Urinary bladder (tissue), 4 donors: Measurements from ENCODE around the gene ARHGAP26. TPM values are rescaled to one million over a fixed set of nuclear protein-coding genes. Genes with fewer than 3 reads are reported as not detected.

Experiments used
- DNase-seq: peaks from one replicate; pipeline ENCODE4 v3.0.0-alpha.2; 2015; ENCODE audit errors: extremely low spot score
- H3K27ac ChIP-seq: one replicate; pipeline ENCODE4 v1.5.1; 2013; ENCODE audit warnings: low read depth, mild to moderate bottlenecking, moderate library complexity
- H3K36me3 ChIP-seq: one replicate; pipeline ENCODE4 v1.6.1; 2013; ENCODE audit warnings: mild to moderate bottlenecking, moderate library complexity; ENCODE audit not compliant: insufficient read depth
- H3K4me1 ChIP-seq: one replicate; pipeline ENCODE4 v1.6.1; 2013; ENCODE audit warnings: mild to moderate bottlenecking, moderate library complexity; ENCODE audit not compliant: insufficient read depth
- H3K4me3 ChIP-seq: one replicate; pipeline ENCODE4 v1.5.1; 2013; ENCODE audit warnings: low read depth, low read length
- WGBS: extraction: QIAGEN DNeasy Blood & Tissue Kit; methylation state at CpG from one replicate; pipeline ENCODE4 v1.1.7; 2013; 5-methylcytosine and 5-hydroxymethylcytosine counted together
- polyA plus RNA-seq: library from polyadenylated mRNA; stranded (reverse); fragments of 200-250 nt; gene quantifications from one replicate; pipeline ENCODE4 v1.2.3, GENCODE V29; 2013
- total RNA-seq: library from RNA; depleted of rRNA; stranded (reverse); fragments of >200 nt; gene quantifications from one replicate; pipeline ENCODE4 v1.2.3, GENCODE V29; 2014
- donor health status: healthy with polysubstance abuse.
- donor health status: healthy.

Gene ARHGAP26
- total and polyA plus RNA-seq, 2 donors = 5.7 to 54.2 TPM

DNA sequence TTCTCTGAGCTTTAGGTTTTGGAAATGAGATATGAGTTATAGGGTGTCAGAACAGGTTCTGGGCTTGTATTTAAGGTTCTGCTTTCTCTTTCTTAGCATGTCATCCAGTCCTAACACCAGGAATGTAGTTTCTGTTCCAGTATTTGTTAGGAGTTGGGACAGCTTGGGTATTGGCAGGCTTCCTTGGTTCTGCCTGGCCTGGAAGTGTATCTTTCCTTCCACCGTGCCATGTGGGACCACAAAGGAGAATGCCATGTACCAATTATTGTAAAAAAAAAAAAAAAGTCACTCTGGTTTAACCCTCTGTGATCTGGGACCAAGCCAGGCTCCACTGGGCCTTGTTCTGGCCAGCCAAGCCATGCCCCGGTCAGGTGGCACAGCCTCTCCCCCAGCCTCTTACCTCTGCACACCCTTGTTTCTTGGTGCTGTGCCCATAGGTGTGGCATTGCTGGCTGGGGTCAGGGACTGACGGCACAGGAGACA, 47.8 kb downstream of the ARHGAP26 start:
- WGBS = 57% methylated on average over 3 of the region's 3 CpGs

DNA sequence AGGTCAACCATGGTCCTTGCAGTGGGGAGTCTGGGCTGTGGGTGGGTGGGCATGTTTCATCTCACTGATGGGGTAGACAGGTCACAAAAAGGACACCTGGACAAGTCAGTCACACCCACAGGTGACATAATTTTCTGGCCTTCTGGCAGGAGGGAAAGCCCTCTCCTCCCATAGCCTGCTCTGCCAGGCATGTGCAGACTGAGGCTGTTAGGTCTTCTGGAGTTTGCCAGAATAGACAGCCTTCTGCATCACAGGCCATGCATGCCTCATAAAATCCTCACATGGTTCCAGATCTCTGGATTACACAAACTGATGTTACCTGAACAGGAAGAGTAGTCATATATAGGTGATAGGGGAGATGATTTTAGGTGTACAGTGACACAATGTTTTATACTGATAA, 49.1 kb downstream of the ARHGAP26 start:
- H3K36me3 ChIP-seq = no peaks in the 10 kb centered on the region
- H3K27ac ChIP-seq = no peak overlapping the region
- H3K4me3 ChIP-seq = no peak overlapping the region
- no peak for DNase-seq
- peaks cover 5% of the 10 kb centered on the region for H3K4me1 ChIP-seq

More for the DNA sequence above, 47.8 kb downstream of the ARHGAP26 start:
- Histone ChIP-seq H3K36me3 (no peaks in the 10 kb centered on the region), H3K27ac (no peak overlapping the region), H3K4me1 (peaks cover 2% of the 10 kb centered on the region), H3K4me3 (no peak overlapping the region)
- no peak for DNase-seq

DNA sequence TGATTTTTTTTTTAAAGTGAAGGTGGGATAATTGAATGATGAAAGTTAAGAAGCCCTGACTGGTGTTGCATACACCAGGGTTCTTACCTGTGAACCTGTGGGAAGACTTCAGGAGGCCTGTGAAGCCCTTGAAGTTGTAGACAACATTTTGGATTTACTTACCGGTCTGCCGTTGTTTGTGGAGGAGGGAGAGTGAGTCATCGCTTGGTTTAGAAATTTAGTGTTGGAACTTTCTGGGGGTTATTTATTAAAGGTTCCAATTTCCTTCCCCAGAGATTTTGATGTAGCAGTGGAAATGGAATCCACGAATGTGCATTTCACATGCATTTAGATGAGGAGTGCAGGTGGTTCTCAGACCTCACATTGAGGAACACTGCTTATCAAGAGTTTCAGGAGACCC, 49.6 kb downstream of the ARHGAP26 start:
- Histone ChIP-seq H3K4me3 (no peak overlapping the region), H3K36me3 (no peaks in the 10 kb centered on the region), H3K4me1 (peaks cover 5% of the 10 kb centered on the region), H3K27ac (no peak overlapping the region)
- 56% methylated on average over 4 of the region's 4 CpGs for WGBS
- no peak for DNase-seq

DNA sequence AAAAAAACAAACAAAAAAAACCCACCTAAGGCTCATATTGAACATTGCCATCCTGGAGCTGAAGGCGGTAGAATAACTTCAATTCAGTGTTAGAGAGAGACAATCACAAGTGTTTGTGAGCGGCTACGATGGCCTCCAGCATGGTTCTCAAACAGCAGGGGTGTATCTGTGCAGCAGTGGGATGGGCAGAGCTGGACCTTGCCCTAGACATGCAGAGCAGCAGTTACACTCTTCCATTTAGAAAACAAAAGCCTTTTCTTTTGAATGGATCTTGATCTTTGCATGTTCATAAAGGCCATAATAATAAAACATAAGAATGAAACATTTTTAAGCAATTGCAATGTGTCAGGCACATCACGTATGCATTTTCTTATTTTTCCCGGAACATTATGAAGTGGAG, 50.3 kb downstream of the ARHGAP26 start:
- 95% methylated on average over 5 of the region's 5 CpGs for WGBS
- H3K4me1 ChIP-seq = peaks cover 5% of the 10 kb centered on the region
- no peak for DNase-seq
- no peak overlapping the region for H3K4me3 ChIP-seq
- no peak overlapping the region for H3K27ac ChIP-seq
- H3K36me3 ChIP-seq = no peaks in the 10 kb centered on the region

DNA sequence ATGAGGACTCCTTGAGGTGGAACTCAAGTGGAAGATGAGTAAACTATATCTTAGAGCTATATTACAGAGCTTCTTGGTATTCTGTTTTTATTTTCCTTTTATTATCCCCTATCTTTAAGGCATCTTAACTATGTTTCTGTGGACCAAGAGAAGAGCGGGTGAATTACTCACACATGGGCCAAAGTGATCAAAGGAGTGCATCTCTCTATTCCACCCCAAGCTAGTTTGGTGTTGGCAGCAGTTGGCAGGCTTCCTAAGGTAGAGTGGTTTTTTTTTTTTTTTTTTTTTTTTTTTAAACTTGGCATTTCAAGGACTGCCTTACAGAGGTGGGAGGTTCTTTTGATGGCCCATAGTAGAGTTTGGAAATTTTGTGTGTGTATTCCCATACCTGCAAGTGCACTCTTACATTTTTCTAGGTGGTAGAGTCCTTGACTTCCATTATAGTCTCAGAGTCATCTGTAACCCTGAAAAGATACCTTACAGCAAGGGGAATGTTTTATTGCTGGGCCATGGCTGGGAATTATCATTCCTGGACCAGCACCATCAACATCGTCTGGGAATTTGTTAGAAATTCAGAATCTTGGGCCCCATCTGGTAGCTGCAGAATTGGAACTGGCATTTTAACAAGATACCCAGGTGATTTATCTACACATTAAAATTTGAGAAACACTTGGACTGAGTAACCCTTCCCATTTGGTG, 51.0 kb downstream of the ARHGAP26 start:
- DNase-seq = no peak
- Histone ChIP-seq H3K4me1 (peaks cover 5% of the 10 kb centered on the region), H3K36me3 (no peaks in the 10 kb centered on the region), H3K4me3 (no peak overlapping the region), H3K27ac (no peak overlapping the region)
- 81% methylated on average over 2 of the region's 2 CpGs for WGBS

DNA sequence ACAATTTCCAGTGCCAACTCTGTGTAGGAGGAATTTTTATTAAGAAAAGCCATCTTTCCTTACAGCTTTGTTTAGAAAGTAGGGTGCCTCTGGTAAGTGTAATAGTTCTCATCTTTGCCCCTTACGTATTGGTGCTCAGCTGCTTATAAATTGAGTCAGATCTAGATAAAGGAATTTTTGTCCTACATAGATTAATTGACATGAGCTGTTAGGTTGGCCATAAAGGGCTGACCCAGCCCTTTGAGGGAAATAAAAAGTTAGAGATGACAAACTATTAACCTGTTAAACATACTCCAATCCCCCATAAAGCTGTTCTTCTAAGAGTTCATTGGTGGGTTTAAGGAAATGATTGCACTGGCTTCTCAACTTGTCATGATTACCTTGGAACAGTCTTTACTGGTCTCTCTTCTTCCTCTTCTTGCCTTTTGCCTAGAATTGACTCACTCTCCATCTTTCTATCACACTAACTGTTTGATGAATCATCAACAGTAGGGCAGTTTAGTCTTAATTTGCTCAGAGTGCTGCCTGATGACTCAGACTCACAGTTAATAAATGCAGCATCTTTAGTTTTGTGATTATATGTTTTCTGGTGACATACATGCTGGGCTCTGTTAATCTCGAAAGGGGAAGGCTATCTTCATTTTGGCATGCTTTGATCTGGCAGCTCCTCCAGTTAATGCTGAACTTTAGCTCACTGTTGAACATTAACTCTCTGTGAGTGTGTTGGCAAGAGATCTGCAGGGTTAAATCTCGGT, 51.7 kb downstream of the ARHGAP26 start:
- WGBS = 52% methylated on average over 3 of the region's 3 CpGs
- no peaks in the 10 kb centered on the region for H3K36me3 ChIP-seq
- no peak for DNase-seq
- no peak overlapping the region for H3K27ac ChIP-seq
- H3K4me3 ChIP-seq = no peak overlapping the region
- H3K4me1 ChIP-seq = peaks cover 6% of the 10 kb centered on the region

DNA sequence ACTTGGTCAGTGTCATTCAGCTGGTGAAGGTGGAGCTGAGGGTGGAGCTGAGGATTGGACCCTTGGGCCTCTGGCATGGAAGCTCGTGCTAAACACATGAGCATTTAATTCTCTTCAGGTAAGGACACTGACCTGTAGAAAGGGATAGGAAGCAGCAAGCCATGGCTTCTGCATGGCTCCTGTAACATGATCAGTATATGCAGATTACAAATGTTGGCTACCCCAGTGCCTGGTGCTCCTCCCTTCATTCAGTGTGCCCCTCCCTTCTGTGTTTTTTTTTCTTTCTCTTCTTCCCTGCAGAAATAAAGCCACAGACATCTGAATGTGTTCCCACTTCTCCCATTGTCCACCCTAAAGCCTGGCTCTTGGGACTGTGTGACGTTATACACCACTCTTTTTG, 52.9 kb downstream of the ARHGAP26 start:
- H3K4me1 ChIP-seq = peaks cover 5% of the 10 kb centered on the region
- no peak for DNase-seq
- no peak overlapping the region for H3K27ac ChIP-seq
- no peak overlapping the region for H3K4me3 ChIP-seq
- 78% methylated on average over 2 of the region's 2 CpGs for WGBS
- H3K36me3 ChIP-seq = no peaks in the 10 kb centered on the region

DNA sequence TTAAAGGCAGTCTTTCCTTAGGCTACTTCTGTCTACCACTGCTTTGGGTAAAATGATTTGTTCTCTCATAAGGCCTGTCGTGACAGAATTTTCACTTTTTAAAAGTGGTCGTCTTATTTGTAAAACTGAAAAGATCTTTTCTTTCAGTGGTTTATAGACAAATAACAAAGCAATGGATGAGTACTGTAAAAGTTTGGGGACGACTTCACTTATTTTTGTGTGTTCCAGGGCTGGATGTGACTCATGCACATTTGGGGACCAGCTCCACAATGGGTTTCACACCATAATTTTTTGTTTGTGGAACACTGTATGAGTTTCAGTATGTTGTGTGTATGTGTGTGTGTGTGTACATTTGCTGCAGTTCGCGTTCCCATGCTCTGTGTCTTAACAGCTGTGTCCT, 53.6 kb downstream of the ARHGAP26 start:
- H3K4me3 ChIP-seq = no peak overlapping the region
- H3K4me1 ChIP-seq = peaks cover 4% of the 10 kb centered on the region
- DNase-seq = no peak
- WGBS = 85% methylated on average over 5 of the region's 5 CpGs
- H3K27ac ChIP-seq = no peak overlapping the region
- no peaks in the 10 kb centered on the region for H3K36me3 ChIP-seq

DNA sequence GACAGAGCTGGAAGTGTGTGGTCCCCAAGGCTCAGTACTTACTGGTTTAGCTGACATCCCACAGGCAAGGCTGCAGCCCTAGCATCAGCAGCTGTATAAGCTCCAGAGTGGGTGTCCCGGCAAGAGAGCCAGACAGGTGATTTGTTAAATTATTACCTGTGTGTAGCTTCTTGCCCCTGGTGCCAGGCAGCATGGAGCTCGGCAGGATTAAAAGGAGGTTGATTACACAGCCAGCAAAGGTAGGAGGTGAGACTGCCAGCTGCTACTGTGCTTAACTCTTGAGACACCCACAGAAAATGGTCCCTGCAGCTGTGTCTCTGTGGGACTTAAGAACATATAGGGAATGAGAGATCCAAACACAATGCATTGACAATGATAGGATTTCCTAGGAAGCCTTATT, 54.2 kb downstream of the ARHGAP26 start:
- WGBS = 84% methylated on average over 2 of the region's 2 CpGs
- no peak overlapping the region for H3K27ac ChIP-seq
- H3K4me1 ChIP-seq = peaks cover 4% of the 10 kb centered on the region

DNA sequence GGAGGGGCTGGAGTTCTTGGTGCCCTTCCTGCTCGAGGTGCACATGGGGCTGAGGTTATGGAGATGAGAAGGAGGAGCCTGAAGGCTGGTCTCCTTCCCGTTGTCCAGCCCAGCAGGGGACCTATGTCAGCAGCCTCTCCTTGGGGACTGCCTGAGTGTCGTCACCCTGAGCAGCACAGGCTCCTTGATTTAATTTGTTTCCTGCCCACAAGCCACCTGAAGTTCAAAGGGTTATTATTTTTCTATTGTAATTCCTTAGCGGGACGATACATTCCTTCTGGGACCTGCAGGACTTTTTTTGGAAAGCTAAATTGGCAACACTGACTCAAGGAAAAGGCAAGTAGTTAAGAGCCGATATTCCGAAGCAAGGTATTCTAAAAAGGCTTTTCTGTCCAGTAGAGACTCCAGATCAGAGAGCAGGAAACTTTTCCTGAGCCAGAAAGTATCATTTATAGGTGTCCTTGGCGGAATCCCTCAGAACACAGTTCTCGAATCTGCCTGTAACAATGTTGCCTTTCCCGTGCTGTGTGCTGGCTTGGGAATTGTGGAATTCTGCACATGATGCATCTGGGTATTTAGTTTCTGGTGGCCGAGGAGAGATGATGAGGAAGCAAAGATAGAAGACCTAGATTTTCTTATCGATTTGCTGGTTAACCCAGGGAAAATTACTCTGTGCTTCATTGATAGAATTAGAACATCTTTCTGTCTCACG, 55.4 kb downstream of the ARHGAP26 start:
- H3K4me1 ChIP-seq = peaks cover 4% of the 10 kb centered on the region
- no peak for DNase-seq
- H3K27ac ChIP-seq = no peak overlapping the region
- WGBS = 56% methylated on average over 13 of the region's 13 CpGs
- no peaks in the 10 kb centered on the region for H3K36me3 ChIP-seq
- no peak overlapping the region for H3K4me3 ChIP-seq

More for the DNA sequence above, 54.2 kb downstream of the ARHGAP26 start:
- no peak overlapping the region for H3K4me3 ChIP-seq
- H3K36me3 ChIP-seq = no peaks in the 10 kb centered on the region
- DNase-seq = no peak

DNA sequence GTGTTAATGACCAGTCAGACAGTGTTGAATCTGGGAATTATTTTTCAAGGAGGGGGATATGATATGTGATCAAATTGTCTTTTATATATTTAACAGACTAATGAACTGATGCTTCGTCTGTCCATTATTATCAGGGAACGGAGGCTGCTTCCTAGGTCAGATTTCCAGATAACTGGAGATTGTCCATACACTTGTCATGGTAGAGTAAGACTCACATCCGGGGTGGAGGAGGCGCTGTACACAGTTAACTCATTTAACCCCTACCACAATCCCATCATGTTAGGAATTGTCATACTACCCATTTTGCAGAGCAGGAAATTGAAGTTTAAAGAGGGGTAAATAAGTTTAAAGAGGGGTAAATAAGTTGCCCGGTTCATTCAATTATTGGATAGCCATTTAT, 55.9 kb downstream of the ARHGAP26 start:
- 78% methylated on average over 5 of the region's 5 CpGs for WGBS
- no peak overlapping the region for H3K27ac ChIP-seq
- no peak for DNase-seq
- no peak overlapping the region for H3K4me3 ChIP-seq
- no peaks in the 10 kb centered on the region for H3K36me3 ChIP-seq
- peaks cover 4% of the 10 kb centered on the region for H3K4me1 ChIP-seq

DNA sequence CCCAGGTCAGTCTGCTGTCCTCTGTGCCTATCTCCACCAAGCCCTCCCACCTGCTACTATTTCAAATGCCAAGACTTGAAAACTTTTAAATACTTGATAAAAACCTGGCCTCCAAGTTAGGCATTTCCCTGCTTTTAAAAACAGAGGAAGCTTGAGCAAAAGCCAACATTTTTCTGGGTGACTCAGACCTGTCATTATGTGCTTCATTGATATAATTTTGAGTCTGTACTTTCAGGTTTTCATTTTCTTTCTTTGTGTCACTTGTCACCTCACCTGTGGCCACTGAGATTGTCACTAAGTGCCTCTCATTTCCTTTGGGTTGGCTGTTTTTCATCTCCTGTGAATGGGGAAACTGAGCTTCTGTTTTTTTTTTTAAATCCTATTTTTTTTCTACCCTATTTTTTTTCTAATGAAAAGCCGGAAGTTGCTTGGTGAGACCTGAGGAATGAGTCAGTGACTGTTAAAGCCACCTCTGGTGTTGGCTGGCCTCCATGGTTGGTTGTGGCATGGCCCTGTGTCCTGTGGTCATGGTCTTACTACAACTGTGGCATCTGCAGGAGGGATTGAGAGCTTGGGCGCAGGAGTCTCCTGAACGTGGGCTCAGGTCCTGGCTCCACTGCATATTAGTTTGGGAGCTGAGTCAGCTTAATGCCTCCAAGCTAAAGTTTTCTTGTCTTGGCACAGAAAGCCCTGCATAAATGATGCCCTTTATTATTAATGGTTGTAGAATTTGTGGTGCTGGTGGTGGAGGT, 56.7 kb downstream of the ARHGAP26 start:
- H3K27ac ChIP-seq = peak overlapping the region; percentile 28
- H3K4me1 ChIP-seq = peaks cover 4% of the 10 kb centered on the region
- H3K36me3 ChIP-seq = no peaks in the 10 kb centered on the region
- H3K4me3 ChIP-seq = no peak overlapping the region
- DNase-seq = no peak
- WGBS = 73% methylated on average over 3 of the region's 3 CpGs

DNA sequence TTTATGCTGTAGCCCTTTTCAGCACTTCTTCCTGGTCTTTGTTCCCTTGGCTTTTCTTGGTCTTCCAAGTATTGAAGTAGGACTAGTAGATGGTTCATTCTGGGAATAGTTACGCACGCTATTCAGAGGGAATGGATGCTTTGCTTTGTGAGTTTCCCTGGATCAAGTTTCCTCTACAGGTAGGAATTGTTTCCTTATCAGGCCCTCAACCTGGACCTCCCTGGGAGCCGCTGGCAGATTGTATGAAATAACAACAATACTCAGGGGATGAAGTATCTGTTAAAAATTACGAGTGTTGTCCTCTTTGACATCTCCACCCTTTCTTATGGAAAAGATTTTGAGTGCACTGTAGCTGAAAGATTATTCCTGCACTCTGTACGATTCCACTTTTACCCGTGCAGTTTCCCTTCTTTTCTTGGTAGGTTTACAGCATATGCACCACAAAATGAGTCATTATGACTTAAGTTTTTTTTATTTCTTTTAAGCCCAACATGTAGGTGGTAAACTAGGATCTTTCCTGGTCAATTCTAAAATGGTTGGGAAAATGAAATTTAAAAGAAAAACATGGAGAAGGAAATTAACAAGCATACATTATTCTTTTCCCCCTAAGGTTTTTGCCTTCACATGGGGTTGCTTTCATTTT, 57.9 kb downstream of the ARHGAP26 start:
- no peak overlapping the region for H3K4me3 ChIP-seq
- H3K4me1 ChIP-seq = peaks cover 4% of the 10 kb centered on the region
- no peak for DNase-seq
- H3K27ac ChIP-seq = no peak overlapping the region
- WGBS = 89% methylated on average over 6 of the region's 6 CpGs
- no peaks in the 10 kb centered on the region for H3K36me3 ChIP-seq
